ENCODE data around the gene KCNK7.

DNA sequence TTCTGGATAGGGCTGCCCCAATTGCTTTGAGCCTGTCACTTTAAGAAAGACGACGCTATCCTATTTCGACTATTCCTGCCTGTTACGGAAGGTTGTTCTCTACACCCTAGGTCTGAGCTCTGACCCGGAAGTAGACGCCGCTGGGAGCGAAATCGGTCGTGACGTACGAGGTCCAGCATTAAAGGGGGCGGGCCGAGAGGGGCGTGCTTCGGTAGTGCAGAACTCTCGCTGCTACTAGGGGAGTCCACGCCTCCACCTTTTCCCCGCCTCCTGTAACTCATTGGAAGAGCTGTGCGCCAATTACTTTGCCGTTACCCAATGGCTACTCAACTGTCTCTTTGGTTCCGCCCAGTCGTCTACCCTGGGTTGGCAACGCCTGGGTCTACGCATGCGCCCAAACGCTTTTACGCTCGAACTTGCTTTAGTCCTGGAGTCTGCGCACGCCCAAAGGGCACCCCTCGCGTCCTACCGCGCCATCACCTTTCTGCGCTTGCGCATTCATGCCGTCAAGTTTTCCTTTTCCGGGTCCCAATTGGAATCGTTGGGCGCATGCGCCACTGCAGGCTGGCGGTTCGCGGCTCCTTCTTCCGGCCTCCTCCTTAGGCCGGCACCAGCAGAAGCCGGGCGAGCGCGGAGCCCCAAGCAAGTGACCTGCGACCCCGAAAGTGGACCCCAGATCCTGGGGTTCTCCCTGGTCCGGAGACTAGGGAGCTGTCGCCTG is 19.8 kb upstream of the KCNK7 start, which contains the start of gene PCNX3:
- TF ChIP-seq, protein P1, sequence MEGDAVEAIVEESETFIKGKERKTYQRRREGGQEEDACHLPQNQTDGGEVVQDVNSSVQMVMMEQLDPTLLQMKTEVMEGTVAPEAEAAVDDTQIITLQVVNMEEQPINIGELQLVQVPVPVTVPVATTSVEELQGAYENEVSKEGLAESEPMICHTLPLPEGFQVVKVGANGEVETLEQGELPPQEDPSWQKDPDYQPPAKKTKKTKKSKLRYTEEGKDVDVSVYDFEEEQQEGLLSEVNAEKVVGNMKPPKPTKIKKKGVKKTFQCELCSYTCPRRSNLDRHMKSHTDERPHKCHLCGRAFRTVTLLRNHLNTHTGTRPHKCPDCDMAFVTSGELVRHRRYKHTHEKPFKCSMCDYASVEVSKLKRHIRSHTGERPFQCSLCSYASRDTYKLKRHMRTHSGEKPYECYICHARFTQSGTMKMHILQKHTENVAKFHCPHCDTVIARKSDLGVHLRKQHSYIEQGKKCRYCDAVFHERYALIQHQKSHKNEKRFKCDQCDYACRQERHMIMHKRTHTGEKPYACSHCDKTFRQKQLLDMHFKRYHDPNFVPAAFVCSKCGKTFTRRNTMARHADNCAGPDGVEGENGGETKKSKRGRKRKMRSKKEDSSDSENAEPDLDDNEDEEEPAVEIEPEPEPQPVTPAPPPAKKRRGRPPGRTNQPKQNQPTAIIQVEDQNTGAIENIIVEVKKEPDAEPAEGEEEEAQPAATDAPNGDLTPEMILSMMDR (conservative IDR thresholded peaks at IDR 0.05; ENCODE audit: low read depth, low read length) = no peak
- no peak for TF ChIP-seq EZH2 (IDR thresholded peaks at IDR 0.05; ENCODE audit: low read length, unreplicated experiment)
